ENCODE measurements around the gene VKORC1.

DNA sequence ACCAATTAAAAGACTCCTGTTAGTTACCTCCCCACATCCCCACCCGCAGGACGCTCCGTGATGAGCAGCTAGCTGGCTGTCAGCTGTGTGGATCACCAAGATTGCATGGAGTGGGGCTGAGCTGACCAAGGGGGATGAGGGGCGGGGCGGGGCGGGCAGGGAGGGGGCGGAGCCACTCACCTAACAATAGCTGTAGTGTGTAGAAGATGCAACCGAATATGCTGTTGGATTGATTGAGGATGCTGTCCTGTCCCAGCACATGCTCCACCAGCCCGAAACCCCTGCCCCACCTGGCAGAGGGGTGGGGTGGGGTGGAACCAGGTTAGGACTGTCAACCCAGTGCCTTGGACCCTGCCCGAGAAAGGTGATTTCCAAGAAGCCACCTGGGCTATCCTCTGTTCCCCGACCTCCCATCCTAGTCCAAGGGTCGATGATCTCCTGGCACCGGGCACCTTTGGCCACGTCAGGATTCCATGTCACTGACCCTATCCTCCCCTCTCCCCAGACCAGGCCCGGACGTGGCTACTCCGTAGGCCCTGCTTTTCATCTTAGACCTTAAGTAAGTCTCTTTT is 1.4 kb downstream of the VKORC1 start:
- no peak for TF ChIP-seq ZNF274 (IDR thresholded peaks at IDR 0.05; ENCODE audit: low read depth, low read length)
- no peak for TF ChIP-seq YY1 (IDR thresholded peaks at IDR 0.05; ENCODE audit: insufficient read depth, insufficient read length)
